Kidney (tissue), 14 donors: ENCODE results near the gene ZNF445. TPM values are rescaled to one million over a fixed set of nuclear protein-coding genes. Genes with fewer than 3 reads are reported as not detected.

Experiments
- DNase-seq, 5 donors: peaks; one replicate each; pipeline ENCODE4 v3.0.0-alpha.2; 2013 to 2020
- FAIRE-seq: peaks from 2 replicates; lab custom pipeline; 2012; peaks lifted over from hg19 to GRCh38; lab: Jason Lieb, UNC
- H3K27ac ChIP-seq, 2 donors: one replicate each; pipeline ENCODE4 v1.7.0; 2013; ENCODE audit warnings: low read depth in 2 of 2, low read length in 2 of 2, inconsistent platforms in 1 of 2
- H3K27me3 ChIP-seq: one replicate; pipeline ENCODE4 v1.7.1; 2013; ENCODE audit warnings: low read length, inconsistent platforms; ENCODE audit not compliant: control insufficient read depth, insufficient read depth
- H3K36me3 ChIP-seq, 3 donors: one replicate each; pipeline versions ENCODE4 v1.7.0 to v1.7.1; 2013; ENCODE audit warnings: low read length in 3 of 3, control low read depth in 1 of 3, inconsistent platforms in 1 of 3; ENCODE audit not compliant: insufficient read depth in 3 of 3, control insufficient read depth in 2 of 3
- H3K4me1 ChIP-seq, 3 donors: one replicate each; pipeline versions ENCODE4 v1.7.0 to v1.7.1; 2013; ENCODE audit warnings: low read length in 3 of 3, inconsistent platforms in 1 of 3, low read depth in 1 of 3; ENCODE audit not compliant: control insufficient read depth in 2 of 3, insufficient read depth in 2 of 3
- H3K4me3 ChIP-seq, 3 donors: one replicate each; pipeline versions ENCODE4 v1.7.0 to v1.8.1; 2013; ENCODE audit warnings: low read length in 3 of 3, control low read depth in 1 of 3, inconsistent platforms in 1 of 3
- H3K9ac ChIP-seq, 3 donors: one replicate each; pipeline versions ENCODE4 v1.7.0 to v1.7.1; 2013; ENCODE audit warnings: low read length in 3 of 3, control low read depth in 1 of 3, inconsistent platforms in 1 of 3
- H3K9me3 ChIP-seq, 3 donors: one replicate each; pipeline versions ENCODE4 v1.7.0 to v1.7.1; 2013; ENCODE audit warnings: low read length in 3 of 3, control low read depth in 1 of 3, inconsistent platforms in 1 of 3; ENCODE audit not compliant: control insufficient read depth in 2 of 3, insufficient read depth in 1 of 3
- CTCF ChIP-seq: IDR thresholded peaks from 3 replicates; pipeline ENCODE4 v1.5.1; 2012; ENCODE audit warnings: mild to moderate bottlenecking, moderate library complexity, borderline replicate concordance; ENCODE audit not compliant: insufficient read depth; ENCODE audit errors: extremely low read depth
- intact Hi-C: fragments of 100-400 bp; cut with DNase I; formaldehyde crosslinking; loops from one replicate; pipeline ENCODE4 v1.11.1; 2022
- polyA plus RNA-seq: library from polyadenylated mRNA; stranded (reverse); fragments of 350-450 nt; fragmentation: Illumina TruSeq; extraction: RNeasy Lipid Tissue Mini Kit (QIAGEN cat#74804); gene quantifications from one replicate; pipeline ENCODE4 v1.2.3, GENCODE V29; 2014; ENCODE audit warnings: low read depth, low replicate concordance; ENCODE audit not compliant: insufficient read depth
- total RNA-seq: library from RNA; stranded (reverse); fragmentation: NEBNext Ultra II Directional; extraction: Animal tissue kit (Norgen Biotek cat#: 25700); gene quantifications from one replicate; pipeline ENCODE4 v1.2.1, GENCODE V29; 2021
- donor health status: control.
- donor health status: control.
- donor health status: control.
- donor health status: control.
- donor health status: control.
- donor health status: DM: yes; HTN: yes; CAD: no.
- donor health status: Normal renal cell carcinoma (clear cell type).

The ZNF445 gene
- total and polyA plus RNA-seq, 2 donors from 2014 or later: 2.3 to 19.6 TPM

GRCh38 chr3:44427683-44428082, 49.8 kb downstream of the ZNF445 start:
- FAIRE-seq: no peak
- no peak for TF ChIP-seq CTCF
- no peak for DNase-seq
- Histone ChIP-seq H3K27ac (no peak overlapping the region), H3K4me3 (no peak overlapping the region), H3K36me3 (no peaks in the 10 kb centered on the region), H3K27me3 (no peaks in the 10 kb centered on the region), H3K9ac (no peak overlapping the region), H3K9me3 (no peaks in the 10 kb centered on the region), H3K4me1 (no peaks in the 10 kb centered on the region)
- intact Hi-C loops: no loop called here

GRCh38 chr3:44424758-44425157, 52.7 kb downstream of the ZNF445 start:
- no peak overlapping the region for H3K27ac ChIP-seq
- DNase-seq (no peak), FAIRE-seq (no peak)
- H3K9ac ChIP-seq: no peak overlapping the region
- no peak for TF ChIP-seq CTCF
- intact Hi-C loops: no loop called here
- H3K4me3 ChIP-seq: no peak overlapping the region
- H3K36me3 ChIP-seq: no peaks in the 10 kb centered on the region
- no peaks in the 10 kb centered on the region for H3K27me3 ChIP-seq
- H3K9me3 ChIP-seq: no peaks in the 10 kb centered on the region
- no peaks in the 10 kb centered on the region for H3K4me1 ChIP-seq

GRCh38 chr3:44421280-44421679, 56.2 kb downstream of the ZNF445 start:
- Histone ChIP-seq H3K9ac (no peak overlapping the region), H3K4me1 (no peaks in the 10 kb centered on the region), H3K4me3 (no peak overlapping the region), H3K27ac (no peak overlapping the region), H3K27me3 (no peaks in the 10 kb centered on the region), H3K9me3 (no peaks in the 10 kb centered on the region), H3K36me3 (no peaks in the 10 kb centered on the region)
- FAIRE-seq: no peak
- DNase-seq: no peak
- TF ChIP-seq CTCF: no peak
- intact Hi-C loops: no loop called here

- H3K4me1 ChIP-seq: no peaks in the 10 kb centered on the region
- intact Hi-C loops: no loop called here
- no peak overlapping the region for H3K9ac ChIP-seq
- FAIRE-seq: no peak
- H3K27me3 ChIP-seq: no peaks in the 10 kb centered on the region
- no peaks in the 10 kb centered on the region for H3K9me3 ChIP-seq
- no peak for DNase-seq
- no peaks in the 10 kb centered on the region for H3K36me3 ChIP-seq
- no peak overlapping the region for H3K27ac ChIP-seq
- TF ChIP-seq CTCF: no peak
- no peak overlapping the region for H3K4me3 ChIP-seq
Observed at GRCh38 chr3:44420676-44421075, 56.8 kb downstream of the ZNF445 start.
